Transverse colon (tissue), 4 donors: ENCODE data around the gene DHH. TPM values are rescaled to one million over a fixed set of nuclear protein-coding genes. Genes with fewer than 3 reads are reported as not detected.

Source experiments
- DNase-seq: peaks from one replicate; pipeline ENCODE4 v3.0.0-alpha.2; 2019
- H3K27ac ChIP-seq, 4 donors: fragments of 200-600 bp; sonication (generic); 2 replicates each; pipeline ENCODE4 v1.5.1; 2016 to 2018; ENCODE audit warnings: inconsistent platforms in 4 of 4
- H3K27me3 ChIP-seq: fragments of 200-600 bp; sonication (generic); 2 replicates; pipeline ENCODE4 v1.5.1; 2017; ENCODE audit warnings: inconsistent platforms
- H3K36me3 ChIP-seq, 4 donors: fragments of 200-600 bp; sonication (generic); 2 replicates each; pipeline ENCODE4 v1.5.1; 2017 to 2019; ENCODE audit warnings: inconsistent platforms in 4 of 4
- H3K4me1 ChIP-seq, 4 donors: fragments of 200-600 bp; sonication (generic); 2 replicates each; pipeline ENCODE4 v1.5.1; 2017 to 2020; ENCODE audit warnings: inconsistent platforms in 4 of 4
- H3K4me3 ChIP-seq, 4 donors: fragments of 200-600 bp; sonication (generic); 1 replicate in 1 of 4; 2 replicates in 3 of 4; pipeline versions ENCODE4 v1.5.1 to v1.6.1; 2017 to 2019; ENCODE audit warnings: inconsistent platforms in 4 of 4
- H3K9me3 ChIP-seq, 2 donors: fragments of 200-600 bp; sonication (generic); 2 replicates each; pipeline ENCODE4 v1.5.1; 2017 to 2019; ENCODE audit warnings: inconsistent platforms in 2 of 2
- CTCF ChIP-seq, 5 experiments: fragments of 200-600 bp in 3 of 5; fragments of 450-650 bp in 2 of 5; sonication (generic) in 3 of 5; IDR thresholded peaks; 1 replicate in 2 of 5; 2 replicates in 3 of 5; pipeline ENCODE4 v1.5.1; 2016 to 2017; ENCODE audit warnings: antibody characterized with exemption in 5 of 5, inconsistent platforms in 3 of 5, mild to moderate bottlenecking in 2 of 5, moderate library complexity in 1 of 5
- EP300 ChIP-seq: sonication (generic); formaldehyde crosslinking; IDR thresholded peaks from one replicate; pipeline ENCODE4 v1.6.1; 2017; ENCODE audit warnings: antibody characterized with exemption, low read depth
- POLR2A ChIP-seq: fragments of 450-650 bp; IDR thresholded peaks from one replicate; pipeline ENCODE4 v1.6.1; 2016; ENCODE audit warnings: antibody characterized with exemption, mild to moderate bottlenecking, moderate library complexity
- POLR2AphosphoS5 ChIP-seq, 3 donors: sonication (generic); formaldehyde crosslinking; IDR thresholded peaks; one replicate each; pipeline ENCODE4 v1.6.1; 2016; ENCODE audit warnings: antibody characterized with exemption in 3 of 3
- WGBS, 2 donors: methylation state at CpG; one replicate each; pipeline ENCODE4 v1.1.5; 2018; ENCODE audit warnings: low coverage in 1 of 2; 5-methylcytosine and 5-hydroxymethylcytosine counted together
- in situ Hi-C, 4 donors: fragments of 200-750 bp; cut with MboI; loops; one replicate each; pipeline versions ENCODE4 v1.15.0 to v1.15.1; 2017; ENCODE audit warnings: low sequenced_read_pairs in 3 of 4, low pct_ligation_motif_present in 1 of 4, low pct_unique_long_range_greater_than_20kb in 1 of 4
- intact Hi-C: fragments of 100-400 bp; cut with DNase I; formaldehyde crosslinking; loops from one replicate; pipeline ENCODE4 v1.15.1; 2023; ENCODE audit warnings: low total_unique reads
- total RNA-seq, 4 donors: library from RNA; depleted of rRNA; stranded (reverse); fragments of >200 nt; gene quantifications; one replicate each; pipeline ENCODE4 v1.1.0, GENCODE V29; 2016

The DHH gene
- total RNA-seq, 4 donors from 2014 or later: 0.27 to 0.32 TPM; not detected in 2

GRCh38 chr12:49131894-49132461 is 37.4 kb upstream of the DHH start:
- in situ Hi-C loops (no loop called here), intact Hi-C loops (loop anchor here (1.0 to 5.0 kb wide), 2 partner anchors 55 to 102 kb away; partner anchors contain the start of gene TUBA1A)
- peak overlapping the region; percentile 28 to 94 (median 87) for H3K4me3 ChIP-seq
- 3 to 7% methylated on average over 7 to 9 of the region's 9 CpGs for WGBS, 2 donors
- peaks cover 0 to 18% (median 5%) of the 10 kb centered on the region in 4 donors for H3K36me3 ChIP-seq
- H3K4me1 ChIP-seq: peaks cover 11 to 33% (median 19%) of the 10 kb centered on the region in 4 donors
- H3K9me3 ChIP-seq: no peaks in the 10 kb centered on the region
- peak overlapping the region; percentile 98 to 100 (median 100) for H3K27ac ChIP-seq
- no peaks in the 10 kb centered on the region for H3K27me3 ChIP-seq
- DNase-seq: peak; percentile 26
- TF ChIP-seq POLR2AphosphoS5 (IDR thresholded peaks at IDR 0.05): no peak
- TF ChIP-seq POLR2A: no peak
- no peak for TF ChIP-seq EP300
- TF ChIP-seq CTCF (IDR thresholded peaks at IDR 0.05): no peak

GRCh38 chr12:49131051-49131893 is 36.7 kb upstream of the DHH start, which contains the start of gene TUBA1B:
TUBA1B (minus strand) TSS chr12:49131395; CDS start chr12:49131300, 95 bp downstream.
- intact Hi-C loops (loop anchor here (1.0 to 5.0 kb wide), 2 partner anchors 56 to 103 kb away; partner anchors contain the start of gene TUBA1A), in situ Hi-C loops (no loop called here)
- WGBS, 2 donors: 0% methylated on average over 2 to 60 of the region's 79 CpGs
- H3K9me3 ChIP-seq: no peaks in the 10 kb centered on the region
- TF ChIP-seq POLR2AphosphoS5 (IDR thresholded peaks at IDR 0.05): peak; percentile 97 to 99 (median 97)
- TF ChIP-seq CTCF (IDR thresholded peaks at IDR 0.05): peak in 1 of 5 experiments; percentile 16
- TF ChIP-seq POLR2A: peak; percentile 97
- TF ChIP-seq EP300: no peak
- peaks cover 0 to 18% (median 5%) of the 10 kb centered on the region in 4 donors for H3K36me3 ChIP-seq
- H3K4me1 ChIP-seq: peaks cover 11 to 33% (median 19%) of the 10 kb centered on the region in 4 donors
- DNase-seq: peak; percentile 94
- peak within 1 kb of the TSS; percentile 79 to 94 (median 87) for H3K4me3 ChIP-seq
- no peaks in the 10 kb centered on the region for H3K27me3 ChIP-seq
- peak within 1 kb of the TSS; percentile 98 to 100 (median 100) for H3K27ac ChIP-seq

- in situ Hi-C loops: no loop called here
Observed at GRCh38 chr12:49130151-49131050, 35.8 kb upstream of the DHH start.

More at GRCh38 chr12:49130151-49131050, 35.8 kb upstream of the DHH start:
- H3K4me1 ChIP-seq: peaks cover 11 to 33% (median 19%) of the 10 kb centered on the region in 4 donors
- H3K27ac ChIP-seq: peak overlapping the region; percentile 98 to 100 (median 100)
- peaks cover 0 to 18% (median 5%) of the 10 kb centered on the region in 4 donors for H3K36me3 ChIP-seq
- H3K9me3 ChIP-seq: no peaks in the 10 kb centered on the region
- no peaks in the 10 kb centered on the region for H3K27me3 ChIP-seq
- TF ChIP-seq POLR2A (peak; percentile 87), POLR2AphosphoS5 (IDR thresholded peaks at IDR 0.05) (peak in 2 of 3 donors; percentile 73 to 90), EP300 (no peak), CTCF (IDR thresholded peaks at IDR 0.05) (peak; percentile 81 to 96 (median 93))
- peak; percentile 96 for DNase-seq
- WGBS, 2 donors: 0 to 1% methylated on average over 3 to 50 of the region's 66 CpGs
- intact Hi-C loops: loop anchor here (1.0 to 5.0 kb wide), 2 partner anchors 57 to 104 kb away; partner anchors contain the start of gene TUBA1A
- peak overlapping the region; percentile 79 to 94 (median 87) for H3K4me3 ChIP-seq
